Body of pancreas (tissue), 4 donors: ENCODE data around the gene NMT2. TPM values are rescaled to one million over a fixed set of nuclear protein-coding genes. Genes with fewer than 3 reads are reported as not detected.

ENCODE experiments used
- ATAC-seq: fragments of 150-250 bp; one replicate; pipeline ENCODE4 v1.9.1; 2016
- DNase-seq, 4 donors: peaks; one replicate each; pipeline ENCODE4 v3.0.0-alpha.2; 2019
- H3K27ac ChIP-seq, 4 donors: fragments of 200-600 bp; sonication (generic); 1 replicate in 3 of 4; 2 replicates in 1 of 4; pipeline versions ENCODE4 v1.5.1 to v1.6.1; 2016 to 2019; ENCODE audit warnings: mild to moderate bottlenecking in 1 of 4, mixed read lengths in 1 of 4, moderate library complexity in 1 of 4
- H3K27me3 ChIP-seq, 2 donors: fragments of 200-600 bp; sonication (generic); one replicate each; pipeline ENCODE4 v1.6.0; 2016; ENCODE audit warnings: mild to moderate bottlenecking in 1 of 2
- H3K36me3 ChIP-seq, 2 donors: fragments of 200-600 bp; sonication (generic); replicated peaks in 1 of 2; 2 replicates each; pipeline ENCODE4 v1.5.1; 2016; ENCODE audit warnings: low read depth in 2 of 2; ENCODE audit not compliant: insufficient read depth in 1 of 2
- H3K4me1 ChIP-seq: fragments of 200-600 bp; sonication (generic); one replicate; pipeline ENCODE4 v1.6.0; 2016
- H3K4me3 ChIP-seq, 2 donors: fragments of 200-600 bp; sonication (generic); 1 replicate in 1 of 2; 2 replicates in 1 of 2; pipeline ENCODE4 v1.5.1; 2016 to 2019
- H3K9me3 ChIP-seq, 3 donors: fragments of 200-600 bp; sonication (generic); 1 replicate in 2 of 3; 2 replicates in 1 of 3; pipeline ENCODE4 v1.5.1; 2016
- POLR2A ChIP-seq, 3 donors: fragments of 450-650 bp; IDR thresholded peaks; one replicate each; pipeline ENCODE4 v1.6.1; 2016; ENCODE audit warnings: antibody characterized with exemption in 3 of 3, mild to moderate bottlenecking in 2 of 3
- WGBS, 2 donors: methylation state at CpG; one replicate each; pipeline ENCODE4 v1.1.5; 2017; 5-methylcytosine and 5-hydroxymethylcytosine counted together
- intact Hi-C: fragments of 100-400 bp; cut with DNase I; formaldehyde crosslinking; loops from one replicate; pipeline ENCODE4 v1.15.1; 2023
- total RNA-seq, 2 donors: library from RNA; depleted of rRNA; stranded (reverse); fragments of >200 nt; gene quantifications; one replicate each; pipeline ENCODE4 v1.1.0, GENCODE V29; 2016
- TF ChIP-seq, protein P1 (sequence below), 7 experiments: fragments of 450-650 bp in 4 of 7; fragments of 200-600 bp in 3 of 7; sonication (generic) in 3 of 7; IDR thresholded peaks; one replicate each; pipeline ENCODE4 v1.5.1; 2016 to 2019; ENCODE audit warnings: antibody characterized with exemption in 7 of 7

Gene NMT2
- total RNA-seq, 2 donors from 2014 or later, result 9.9 to 16.9 TPM

GRCh38 chr10:15158972-15159371 is 9.5 kb downstream of the NMT2 start:
- ATAC-seq (no peak), DNase-seq (no peak)
- intact Hi-C loops, result no loop called here
- Histone ChIP-seq H3K36me3 (no peaks in the 10 kb centered on the region), H3K27ac (no peak overlapping the region), H3K9me3 (no peaks in the 10 kb centered on the region), H3K27me3 (no peaks in the 10 kb centered on the region), H3K4me1 (no peaks in the 10 kb centered on the region), H3K4me3 (no peak overlapping the region)
- TF ChIP-seq POLR2A (IDR thresholded peaks at IDR 0.05), result no peak
- TF ChIP-seq, protein P1, sequence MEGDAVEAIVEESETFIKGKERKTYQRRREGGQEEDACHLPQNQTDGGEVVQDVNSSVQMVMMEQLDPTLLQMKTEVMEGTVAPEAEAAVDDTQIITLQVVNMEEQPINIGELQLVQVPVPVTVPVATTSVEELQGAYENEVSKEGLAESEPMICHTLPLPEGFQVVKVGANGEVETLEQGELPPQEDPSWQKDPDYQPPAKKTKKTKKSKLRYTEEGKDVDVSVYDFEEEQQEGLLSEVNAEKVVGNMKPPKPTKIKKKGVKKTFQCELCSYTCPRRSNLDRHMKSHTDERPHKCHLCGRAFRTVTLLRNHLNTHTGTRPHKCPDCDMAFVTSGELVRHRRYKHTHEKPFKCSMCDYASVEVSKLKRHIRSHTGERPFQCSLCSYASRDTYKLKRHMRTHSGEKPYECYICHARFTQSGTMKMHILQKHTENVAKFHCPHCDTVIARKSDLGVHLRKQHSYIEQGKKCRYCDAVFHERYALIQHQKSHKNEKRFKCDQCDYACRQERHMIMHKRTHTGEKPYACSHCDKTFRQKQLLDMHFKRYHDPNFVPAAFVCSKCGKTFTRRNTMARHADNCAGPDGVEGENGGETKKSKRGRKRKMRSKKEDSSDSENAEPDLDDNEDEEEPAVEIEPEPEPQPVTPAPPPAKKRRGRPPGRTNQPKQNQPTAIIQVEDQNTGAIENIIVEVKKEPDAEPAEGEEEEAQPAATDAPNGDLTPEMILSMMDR (IDR thresholded peaks at IDR 0.05), result no peak

DNA sequence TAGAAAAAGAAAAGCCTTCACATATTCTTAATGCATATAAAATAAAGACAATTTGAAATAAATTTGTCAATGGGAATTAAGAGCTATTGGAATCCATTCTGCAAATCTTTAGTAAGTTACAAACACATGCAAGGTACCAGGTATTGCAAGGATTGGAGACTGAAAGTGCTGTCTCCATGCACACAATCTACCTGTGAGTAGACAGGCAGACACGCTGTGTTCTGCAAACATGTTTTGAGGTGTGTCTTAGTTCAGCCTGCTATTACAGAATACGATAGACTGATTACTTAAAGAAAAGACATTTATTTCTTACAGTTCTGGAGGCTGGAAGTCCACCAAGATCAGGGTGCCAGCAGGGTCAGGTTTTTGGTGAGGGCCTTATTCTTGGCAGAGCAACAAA is 10.0 kb downstream of the NMT2 start:
- intact Hi-C loops, result no loop called here

GRCh38 chr10:15155978-15156656 is 12.4 kb downstream of the NMT2 start:
- no peaks in the 10 kb centered on the region for H3K9me3 ChIP-seq
- DNase-seq, result no peak
- WGBS, 2 donors, result 87 to 91% methylated on average over 14 of the region's 14 CpGs
- intact Hi-C loops, result no loop called here
- TF ChIP-seq, protein P1 (IDR thresholded peaks at IDR 0.05), result no peak
- TF ChIP-seq POLR2A (IDR thresholded peaks at IDR 0.05), result no peak
- H3K27me3 ChIP-seq, result no peaks in the 10 kb centered on the region
- no peaks in the 10 kb centered on the region for H3K4me1 ChIP-seq
- H3K27ac ChIP-seq, result no peak overlapping the region
- no peak overlapping the region for H3K4me3 ChIP-seq
- ATAC-seq, result no peak
- no peaks in the 10 kb centered on the region for H3K36me3 ChIP-seq

More for the DNA sequence above, 10.0 kb downstream of the NMT2 start:
- no peak for DNase-seq
- Histone ChIP-seq H3K36me3 (no peaks in the 10 kb centered on the region), H3K4me1 (no peaks in the 10 kb centered on the region), H3K27ac (no peak overlapping the region), H3K4me3 (no peak overlapping the region), H3K27me3 (no peaks in the 10 kb centered on the region), H3K9me3 (no peaks in the 10 kb centered on the region)
- TF ChIP-seq, protein P1 (IDR thresholded peaks at IDR 0.05), result no peak
- TF ChIP-seq POLR2A (IDR thresholded peaks at IDR 0.05), result no peak
- WGBS, 2 donors, result 71 to 79% methylated on average over 2 of the region's 2 CpGs
- ATAC-seq, result no peak

GRCh38 chr10:15152556-15152955 is 15.9 kb downstream of the NMT2 start:
- Histone ChIP-seq H3K4me3 (no peak overlapping the region), H3K27me3 (no peaks in the 10 kb centered on the region), H3K9me3 (no peaks in the 10 kb centered on the region), H3K4me1 (no peaks in the 10 kb centered on the region), H3K36me3 (no peaks in the 10 kb centered on the region), H3K27ac (no peak overlapping the region)
- DNase-seq, result no peak
- intact Hi-C loops, result no loop called here
- no peak for ATAC-seq
- no peak for TF ChIP-seq POLR2A (IDR thresholded peaks at IDR 0.05)
- TF ChIP-seq, protein P1 (IDR thresholded peaks at IDR 0.05), result no peak

DNA sequence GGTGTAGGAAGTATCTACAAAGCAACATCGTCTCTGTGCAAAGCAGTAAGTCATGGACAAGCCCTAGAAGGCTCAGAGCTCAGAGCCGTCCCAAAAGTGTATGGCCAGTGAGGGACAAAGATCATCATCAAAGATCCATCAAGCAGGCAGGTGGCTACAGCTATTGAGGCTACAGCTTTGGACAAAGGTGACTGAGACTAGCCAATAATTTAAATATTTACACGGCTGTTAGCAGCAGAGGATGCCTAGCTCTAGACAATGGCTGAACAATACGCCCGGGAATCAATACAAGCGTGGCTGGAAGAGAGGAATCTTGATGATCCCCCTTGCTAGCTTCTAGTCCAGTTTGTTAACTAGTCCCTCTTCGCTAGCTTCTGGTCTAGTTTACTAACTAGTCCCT is 17.9 kb downstream of the NMT2 start:
- Histone ChIP-seq H3K4me3 (no peak overlapping the region), H3K9me3 (no peaks in the 10 kb centered on the region), H3K36me3 (no peaks in the 10 kb centered on the region), H3K4me1 (no peaks in the 10 kb centered on the region), H3K27ac (no peak overlapping the region), H3K27me3 (no peaks in the 10 kb centered on the region)
- intact Hi-C loops, result no loop called here
- ATAC-seq (no peak), DNase-seq (no peak)
- WGBS, 2 donors, result 93 to 94% methylated on average over 7 of the region's 7 CpGs
- TF ChIP-seq POLR2A (IDR thresholded peaks at IDR 0.05), result no peak
- TF ChIP-seq, protein P1 (IDR thresholded peaks at IDR 0.05), result no peak
